Choroid plexus epithelial cell (primary cell): ENCODE results near the gene KLHL20.
"Not testable (repeated sequence)": the region's sequence is repeated elsewhere in the genome, so short reads cannot be mapped to it uniquely, and the experiment has no call there.

ENCODE experiments used
- DNase-seq: peaks from one replicate; pipeline ENCODE4 v3.0.0-alpha.2; 2010; ENCODE audit warnings: low read depth
- H3K4me3 ChIP-seq: 2 replicates; pipeline ENCODE4 v1.5.1; 2011; ENCODE audit warnings: low read depth, mild to moderate bottlenecking, control low read depth, low read length, moderate library complexity
- TF ChIP-seq, protein P1 (sequence below): conservative IDR thresholded peaks from 2 replicates; pipeline ENCODE4 v1.5.1; 2011; ENCODE audit warnings: low read depth, mild to moderate bottlenecking, control low read depth, inconsistent platforms, low read length, moderate library complexity

KLHL20 gene, protein sequence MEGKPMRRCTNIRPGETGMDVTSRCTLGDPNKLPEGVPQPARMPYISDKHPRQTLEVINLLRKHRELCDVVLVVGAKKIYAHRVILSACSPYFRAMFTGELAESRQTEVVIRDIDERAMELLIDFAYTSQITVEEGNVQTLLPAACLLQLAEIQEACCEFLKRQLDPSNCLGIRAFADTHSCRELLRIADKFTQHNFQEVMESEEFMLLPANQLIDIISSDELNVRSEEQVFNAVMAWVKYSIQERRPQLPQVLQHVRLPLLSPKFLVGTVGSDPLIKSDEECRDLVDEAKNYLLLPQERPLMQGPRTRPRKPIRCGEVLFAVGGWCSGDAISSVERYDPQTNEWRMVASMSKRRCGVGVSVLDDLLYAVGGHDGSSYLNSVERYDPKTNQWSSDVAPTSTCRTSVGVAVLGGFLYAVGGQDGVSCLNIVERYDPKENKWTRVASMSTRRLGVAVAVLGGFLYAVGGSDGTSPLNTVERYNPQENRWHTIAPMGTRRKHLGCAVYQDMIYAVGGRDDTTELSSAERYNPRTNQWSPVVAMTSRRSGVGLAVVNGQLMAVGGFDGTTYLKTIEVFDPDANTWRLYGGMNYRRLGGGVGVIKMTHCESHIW

DNA sequence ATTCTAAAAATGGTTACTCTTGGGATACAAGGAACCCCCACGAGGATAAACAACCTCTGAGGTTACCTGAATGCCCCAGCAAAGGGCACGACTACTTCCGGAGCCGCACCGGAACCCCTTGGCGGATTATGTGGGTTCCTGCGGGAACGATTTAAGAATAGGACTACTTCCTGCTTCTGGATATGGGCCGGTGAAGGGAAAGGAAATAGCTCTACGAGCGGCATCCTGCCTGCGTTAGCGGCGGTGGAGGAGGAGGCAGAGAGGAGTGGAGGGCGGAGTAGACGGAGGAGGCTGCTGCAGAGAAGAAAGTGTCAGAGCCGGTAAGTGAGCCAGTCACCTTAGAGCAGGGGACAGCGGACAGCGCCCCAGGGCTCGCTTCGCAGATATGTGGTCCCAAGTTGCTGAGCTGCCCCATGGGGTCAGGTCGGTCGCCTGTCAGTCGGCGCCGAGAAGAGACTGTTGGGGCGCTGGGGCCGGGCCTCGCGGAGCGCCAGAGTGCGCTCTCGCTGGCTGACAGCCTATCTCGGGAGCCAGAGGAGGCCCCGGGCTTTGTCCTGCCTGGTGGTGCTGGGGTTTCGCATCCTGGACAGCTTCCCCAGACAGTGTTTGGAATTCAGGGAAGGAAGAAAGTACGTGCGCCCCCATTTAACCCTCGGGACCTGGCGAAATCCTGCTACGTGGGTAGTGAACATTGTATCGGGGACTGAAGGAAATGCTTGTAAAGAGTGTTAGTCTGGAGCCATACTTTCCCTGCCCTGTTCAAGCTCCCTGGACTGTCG is at the start of gene KLHL20:
TSS of gene KLHL20 (plus strand) at position 223 of the 779 bp plus-strand sequence. CDS start 1,063 bp downstream, outside the sequence.
- TF ChIP-seq, protein P1, sequence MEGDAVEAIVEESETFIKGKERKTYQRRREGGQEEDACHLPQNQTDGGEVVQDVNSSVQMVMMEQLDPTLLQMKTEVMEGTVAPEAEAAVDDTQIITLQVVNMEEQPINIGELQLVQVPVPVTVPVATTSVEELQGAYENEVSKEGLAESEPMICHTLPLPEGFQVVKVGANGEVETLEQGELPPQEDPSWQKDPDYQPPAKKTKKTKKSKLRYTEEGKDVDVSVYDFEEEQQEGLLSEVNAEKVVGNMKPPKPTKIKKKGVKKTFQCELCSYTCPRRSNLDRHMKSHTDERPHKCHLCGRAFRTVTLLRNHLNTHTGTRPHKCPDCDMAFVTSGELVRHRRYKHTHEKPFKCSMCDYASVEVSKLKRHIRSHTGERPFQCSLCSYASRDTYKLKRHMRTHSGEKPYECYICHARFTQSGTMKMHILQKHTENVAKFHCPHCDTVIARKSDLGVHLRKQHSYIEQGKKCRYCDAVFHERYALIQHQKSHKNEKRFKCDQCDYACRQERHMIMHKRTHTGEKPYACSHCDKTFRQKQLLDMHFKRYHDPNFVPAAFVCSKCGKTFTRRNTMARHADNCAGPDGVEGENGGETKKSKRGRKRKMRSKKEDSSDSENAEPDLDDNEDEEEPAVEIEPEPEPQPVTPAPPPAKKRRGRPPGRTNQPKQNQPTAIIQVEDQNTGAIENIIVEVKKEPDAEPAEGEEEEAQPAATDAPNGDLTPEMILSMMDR: no peak
- peak within 1 kb of the TSS; percentile 91 for H3K4me3 ChIP-seq
- DNase-seq: peak; percentile 95

DNA sequence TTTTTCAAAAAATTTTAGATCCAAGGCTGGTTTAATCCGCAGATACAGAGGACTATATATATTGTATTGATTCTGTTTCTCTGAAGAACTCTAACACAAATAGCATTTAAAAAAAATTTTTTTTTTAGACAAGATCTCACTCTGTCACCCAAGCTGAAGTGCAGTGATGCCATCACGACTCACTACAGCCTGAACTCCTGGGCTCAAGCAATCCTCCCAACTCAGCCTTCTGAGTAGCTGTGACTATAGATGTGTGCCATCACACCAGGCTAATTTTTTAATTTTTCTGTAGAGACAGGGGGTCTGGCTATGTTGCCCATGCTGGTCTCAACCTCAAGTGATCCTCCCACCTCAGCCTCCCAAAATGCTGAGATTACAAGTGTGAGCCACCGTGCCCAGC is 48.1 kb upstream of the KLHL20 start:
- TF ChIP-seq, protein P1: no peak
- H3K4me3 ChIP-seq: no peak overlapping the region
- no peak for DNase-seq

DNA sequence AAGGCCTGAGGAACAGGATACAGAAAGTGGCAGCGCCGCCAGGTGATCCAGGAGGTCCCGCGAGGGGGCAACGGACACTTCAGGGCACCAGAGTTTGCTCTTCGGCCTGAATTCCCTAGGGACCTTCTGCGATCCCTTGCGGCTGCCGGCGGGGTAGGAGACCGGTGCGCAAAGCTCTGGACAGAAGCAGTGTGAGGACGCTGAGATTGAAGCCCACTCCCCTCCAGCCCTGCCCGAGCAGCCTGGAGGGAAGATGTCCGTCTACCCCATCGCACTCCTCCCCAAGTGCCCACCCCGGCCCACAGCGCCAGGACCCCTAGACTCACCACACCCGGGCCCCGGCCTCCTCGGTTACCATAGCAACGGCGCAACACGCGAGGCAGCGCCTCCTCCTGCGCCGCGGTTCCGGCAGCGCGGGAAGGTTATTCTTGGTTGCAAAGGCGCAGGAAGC is 45.3 kb upstream of the KLHL20 start, which contains the start of gene ANKRD45:
TSS of gene ANKRD45 (minus strand) at position 361 of the 451 bp plus-strand sequence. CDS start 10,433 bp downstream, outside the sequence.
- TF ChIP-seq, protein P1: peak; percentile 2
- peak within 1 kb of the TSS; percentile 61 for H3K4me3 ChIP-seq
- peak; percentile 51 for DNase-seq

DNA sequence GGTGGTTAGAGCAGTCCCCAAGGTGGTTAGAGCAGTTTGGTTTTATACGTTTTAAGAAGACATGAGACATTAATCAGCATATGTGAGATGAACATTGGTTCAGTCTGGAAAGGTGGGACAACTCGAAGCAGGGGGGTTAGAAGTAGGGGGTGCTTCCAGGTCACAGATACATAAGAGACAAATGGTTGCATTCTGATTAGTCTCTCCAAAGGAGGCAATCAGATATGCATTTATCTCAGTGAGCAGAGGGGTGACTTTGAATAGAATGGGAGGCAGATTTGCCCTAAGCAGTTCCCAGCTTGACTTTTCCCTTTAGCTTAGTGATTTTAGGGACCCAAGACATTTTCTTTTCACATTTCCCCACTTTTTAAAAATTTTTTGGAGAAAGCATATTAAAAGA is 40.3 kb upstream of the KLHL20 start:
- not testable (repeated sequence) for DNase-seq, H3K4me3 ChIP-seq

DNA sequence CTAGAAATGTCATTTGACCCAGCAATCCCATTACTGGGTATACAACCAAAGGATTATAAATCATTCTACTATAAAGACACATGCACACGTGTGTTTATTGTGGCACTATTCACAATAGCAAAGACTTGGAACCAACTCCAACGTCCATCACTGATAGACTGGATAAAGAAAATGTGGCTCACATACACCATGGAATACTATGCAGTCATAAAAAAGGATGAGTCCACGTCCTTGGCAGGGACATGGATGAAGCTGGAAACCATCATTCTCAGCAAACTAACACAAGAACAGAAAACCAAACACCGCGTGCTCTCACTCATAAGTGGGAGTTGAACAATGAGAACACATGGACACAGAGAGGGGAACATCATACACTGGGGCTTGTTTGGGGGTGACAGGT is 34.6 kb upstream of the KLHL20 start:
- H3K4me3 ChIP-seq, DNase-seq: not testable (repeated sequence)

DNA sequence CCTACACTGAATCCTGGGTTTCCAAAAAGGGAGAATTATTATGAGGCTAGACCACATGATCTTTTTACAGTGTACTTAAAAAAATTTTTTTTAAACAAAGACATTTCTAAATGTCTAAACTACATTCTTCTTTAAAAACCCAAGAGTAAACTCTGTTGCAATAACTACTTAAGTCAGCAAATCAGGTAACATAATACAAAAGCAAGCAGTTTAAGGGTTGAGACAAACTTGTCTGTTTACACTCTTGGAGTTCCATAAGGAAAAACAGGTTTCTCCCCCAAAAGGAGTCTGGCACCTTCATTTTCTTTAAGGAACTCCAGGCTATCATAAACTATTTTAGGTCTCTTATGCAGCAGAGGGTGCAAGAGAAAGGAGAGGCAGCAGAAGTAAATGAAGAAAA is 32.6 kb upstream of the KLHL20 start:
- peak; percentile 7 for DNase-seq
- H3K4me3 ChIP-seq: no peak overlapping the region
- TF ChIP-seq, protein P1: no peak

DNA sequence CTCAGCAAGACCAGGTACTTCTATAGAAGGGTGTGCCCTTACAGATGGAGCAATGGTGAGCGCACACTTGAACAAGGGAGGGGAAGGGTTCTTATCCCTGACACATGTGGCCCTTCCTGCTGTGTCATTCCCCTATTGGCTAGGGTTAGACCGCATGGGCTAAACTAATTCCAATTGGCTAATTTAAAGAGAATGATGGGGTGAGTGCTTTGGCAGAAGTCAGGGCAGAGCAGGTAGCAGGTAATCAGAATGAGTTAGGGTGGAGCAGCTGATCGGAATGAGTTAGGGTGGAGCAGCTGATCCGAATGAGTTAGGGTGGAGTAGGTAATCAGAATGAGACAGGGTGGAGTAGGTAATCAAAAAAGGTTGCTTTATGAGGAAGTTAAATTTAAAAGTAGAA is 30.9 kb upstream of the KLHL20 start:
- H3K4me3 ChIP-seq, DNase-seq: not testable (repeated sequence)

DNA sequence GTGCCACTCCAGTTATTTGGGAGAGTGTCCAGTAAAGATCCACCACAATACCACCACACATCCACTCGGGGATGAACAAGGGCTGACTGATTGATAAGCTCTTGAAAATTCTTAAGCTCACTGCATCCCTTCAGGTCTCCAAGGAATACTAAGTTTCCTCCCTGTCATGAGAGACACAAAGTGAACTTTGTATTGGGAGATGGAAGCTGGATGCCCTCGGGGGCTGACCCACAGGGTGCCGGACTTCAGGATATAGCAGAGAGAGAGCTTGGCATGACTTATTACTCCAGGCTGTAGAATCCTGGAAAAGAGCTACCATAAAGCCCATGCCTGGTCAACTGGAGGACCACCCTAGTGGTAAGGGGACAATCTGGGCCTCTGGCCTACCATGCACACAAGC is 29.7 kb upstream of the KLHL20 start:
- not testable (repeated sequence) for DNase-seq, H3K4me3 ChIP-seq
